OCI-LY3 (cell line): ENCODE data around the gene PCGF6.

Experiments
- H2AFZ ChIP-seq: fragments of 200-600, 300-600 bp; shearing (Covaris generic); 2 replicates; pipeline ENCODE4 v1.6.0; 2014; ENCODE audit warnings: antibody characterized with exemption, low read depth, low read length
- H3K27ac ChIP-seq: fragments of 200-600, 300-600 bp; sonication (generic); 2 replicates; pipeline ENCODE4 v1.5.1; 2014; ENCODE audit warnings: mild to moderate bottlenecking, low read length, moderate library complexity, mixed read lengths
- H3K27me3 ChIP-seq: fragments of 200-600, 300-600 bp; sonication (generic); 2 replicates; pipeline ENCODE4 v1.6.1; 2014; ENCODE audit warnings: low read depth, low read length, mixed read lengths
- H3K36me3 ChIP-seq: fragments of 200-600, 300-600 bp; sonication (generic); replicated peaks from 2 replicates; pipeline ENCODE3; 2014; ENCODE audit warnings: low read depth, low read length, mixed read lengths
- H3K4me1 ChIP-seq: fragments of 300-600, 200-600 bp; sonication (generic); 2 replicates; pipeline ENCODE4 v1.6.1; 2014; ENCODE audit warnings: low read length, mixed read lengths
- H3K4me2 ChIP-seq: fragments of 200-600, 300-600 bp; sonication (generic); 2 replicates; pipeline ENCODE4 v1.6.1; 2014; ENCODE audit warnings: low read length, mixed read lengths
- H3K4me3 ChIP-seq: fragments of 300-600, 200-600 bp; sonication (generic); 2 replicates; pipeline ENCODE4 v1.5.1; 2014; ENCODE audit warnings: antibody characterized with exemption, mild to moderate bottlenecking, low read length, moderate library complexity
- H3K79me2 ChIP-seq: fragments of 300-600, 200-600 bp; shearing (Covaris generic); 2 replicates; pipeline ENCODE4 v1.6.1; 2014; ENCODE audit warnings: mild to moderate bottlenecking, low read length, mixed read lengths
- H3K9ac ChIP-seq: fragments of 300-600, 200-600 bp; shearing (Covaris generic); 2 replicates; pipeline ENCODE4 v1.6.0; 2014; ENCODE audit warnings: mild to moderate bottlenecking, low read length, moderate library complexity
- H3K9me3 ChIP-seq: fragments of 200-600, 300-600 bp; shearing (Covaris generic); 2 replicates; pipeline ENCODE4 v1.6.1; 2014; ENCODE audit warnings: low read length, mixed read lengths; ENCODE audit not compliant: insufficient read depth
- H4K20me1 ChIP-seq: fragments of 200-600, 300-600 bp; sonication (generic); 2 replicates; pipeline ENCODE4 v1.6.1; 2016; ENCODE audit warnings: low read length, mixed read lengths; ENCODE audit not compliant: insufficient read depth
- EZH2phosphoT487 ChIP-seq: fragments of 200-600 bp; shearing (Covaris generic); IDR thresholded peaks from 2 replicates; pipeline ENCODE4 v1.6.1; 2018; ENCODE audit warnings: antibody characterized with exemption, mixed run types, low read depth
- TF ChIP-seq, protein P1 (sequence below): fragments of 200-600, 300-600 bp; sonication (generic); IDR thresholded peaks from 2 replicates; pipeline ENCODE4 v1.5.1; 2014; ENCODE audit warnings: antibody characterized with exemption, low read length, low read depth

PCGF6 gene

DNA sequence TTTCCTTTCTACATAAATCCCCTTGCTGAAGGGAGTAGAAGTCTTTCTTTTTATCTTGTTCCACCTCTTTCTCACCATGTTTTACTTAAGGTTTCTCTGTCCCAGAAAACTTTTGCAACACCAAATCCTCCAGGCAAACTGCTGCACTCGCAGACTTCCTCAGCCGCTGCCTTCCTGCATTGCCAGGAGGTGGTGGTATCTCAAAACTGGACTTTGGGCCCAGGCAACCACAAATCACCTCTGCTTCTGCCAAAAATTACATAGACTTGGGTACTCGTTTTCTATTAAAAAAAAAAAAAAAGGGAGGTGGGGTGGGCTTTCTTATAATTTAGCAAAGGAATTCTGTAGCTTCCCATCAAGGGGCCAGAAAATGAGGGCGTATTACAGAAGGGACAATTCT, 59.4 kb downstream of the PCGF6 start:
- Histone ChIP-seq H3K27me3 (peaks cover 4% of the 10 kb centered on the region; the same call in 1 of the 2 replicates), H3K4me3 (no peak overlapping the region), H3K36me3 (no peaks in the 10 kb centered on the region), H3K4me1 (no peaks in the 10 kb centered on the region), H3K4me2 (no peak overlapping the region), H4K20me1 (no peaks in the 10 kb centered on the region), H3K9ac (no peak overlapping the region), H3K79me2 (no peaks in the 10 kb centered on the region), H3K9me3 (no peaks in the 10 kb centered on the region), H3K27ac (no peak overlapping the region), H2AFZ (no peak overlapping the region)
- TF ChIP-seq, protein P1, sequence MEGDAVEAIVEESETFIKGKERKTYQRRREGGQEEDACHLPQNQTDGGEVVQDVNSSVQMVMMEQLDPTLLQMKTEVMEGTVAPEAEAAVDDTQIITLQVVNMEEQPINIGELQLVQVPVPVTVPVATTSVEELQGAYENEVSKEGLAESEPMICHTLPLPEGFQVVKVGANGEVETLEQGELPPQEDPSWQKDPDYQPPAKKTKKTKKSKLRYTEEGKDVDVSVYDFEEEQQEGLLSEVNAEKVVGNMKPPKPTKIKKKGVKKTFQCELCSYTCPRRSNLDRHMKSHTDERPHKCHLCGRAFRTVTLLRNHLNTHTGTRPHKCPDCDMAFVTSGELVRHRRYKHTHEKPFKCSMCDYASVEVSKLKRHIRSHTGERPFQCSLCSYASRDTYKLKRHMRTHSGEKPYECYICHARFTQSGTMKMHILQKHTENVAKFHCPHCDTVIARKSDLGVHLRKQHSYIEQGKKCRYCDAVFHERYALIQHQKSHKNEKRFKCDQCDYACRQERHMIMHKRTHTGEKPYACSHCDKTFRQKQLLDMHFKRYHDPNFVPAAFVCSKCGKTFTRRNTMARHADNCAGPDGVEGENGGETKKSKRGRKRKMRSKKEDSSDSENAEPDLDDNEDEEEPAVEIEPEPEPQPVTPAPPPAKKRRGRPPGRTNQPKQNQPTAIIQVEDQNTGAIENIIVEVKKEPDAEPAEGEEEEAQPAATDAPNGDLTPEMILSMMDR: no peak
- no peak for TF ChIP-seq EZH2phosphoT487

DNA sequence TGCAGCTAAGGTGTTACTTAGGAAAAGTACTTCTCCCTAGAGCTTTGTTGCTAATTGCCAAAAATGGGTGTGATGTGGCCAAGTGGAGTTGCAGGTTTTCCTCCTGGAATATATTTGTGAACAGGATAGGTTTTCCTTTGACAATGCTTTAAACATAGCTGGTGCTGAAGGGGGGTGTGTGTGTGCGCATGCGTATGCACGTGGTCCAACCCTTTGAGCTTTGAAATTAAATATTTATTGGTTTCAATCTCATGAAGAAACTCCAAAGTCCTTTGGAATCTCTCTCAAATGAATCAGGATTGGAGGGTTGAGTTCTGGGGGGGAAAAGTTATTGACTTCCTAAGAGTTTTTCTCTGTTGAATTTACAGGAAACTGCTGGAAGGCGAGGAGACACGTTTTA, 62.9 kb downstream of the PCGF6 start:
- Histone ChIP-seq H3K27ac (no peak overlapping the region), H3K9ac (no peak overlapping the region), H3K36me3 (no peaks in the 10 kb centered on the region), H3K79me2 (no peaks in the 10 kb centered on the region), H2AFZ (no peak overlapping the region), H4K20me1 (no peaks in the 10 kb centered on the region), H3K27me3 (peaks cover 4% of the 10 kb centered on the region; the same call in 1 of the 2 replicates), H3K4me1 (no peaks in the 10 kb centered on the region), H3K4me2 (no peak overlapping the region), H3K9me3 (no peaks in the 10 kb centered on the region), H3K4me3 (no peak overlapping the region)
- no peak for TF ChIP-seq EZH2phosphoT487
- TF ChIP-seq, protein P1: no peak

DNA sequence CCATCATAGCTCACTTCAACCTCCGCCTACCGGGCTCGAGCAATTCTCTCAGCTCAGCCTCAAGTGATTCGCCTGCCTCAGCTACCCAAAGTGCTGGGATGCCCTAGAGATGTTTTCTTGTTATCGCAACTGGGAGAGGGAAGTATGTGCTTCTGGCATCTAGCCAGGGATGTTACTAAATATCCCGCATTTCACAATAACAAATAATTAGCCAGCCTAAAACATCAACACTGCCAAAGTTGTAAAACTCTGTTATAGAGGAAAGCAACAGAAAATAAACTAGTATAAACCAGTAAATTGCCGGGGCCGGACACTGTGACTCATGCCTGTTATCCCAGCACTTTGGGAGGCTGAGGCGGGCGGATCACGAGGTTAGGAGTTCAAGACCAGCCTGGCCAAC, 66.8 kb downstream of the PCGF6 start:
- H3K27me3 ChIP-seq: peaks cover 4% of the 10 kb centered on the region; the same call in 1 of the 2 replicates
- no peaks in the 10 kb centered on the region for H4K20me1 ChIP-seq
- no peaks in the 10 kb centered on the region for H3K9me3 ChIP-seq
- no peaks in the 10 kb centered on the region for H3K79me2 ChIP-seq
- H3K4me1 ChIP-seq: no peaks in the 10 kb centered on the region
- TF ChIP-seq, protein P1: no peak
- no peak for TF ChIP-seq EZH2phosphoT487
- no peaks in the 10 kb centered on the region for H3K36me3 ChIP-seq
- no peak overlapping the region for H3K9ac ChIP-seq
- no peak overlapping the region for H3K27ac ChIP-seq
- no peak overlapping the region for H3K4me2 ChIP-seq
- H3K4me3 ChIP-seq: no peak overlapping the region
- no peak overlapping the region for H2AFZ ChIP-seq

DNA sequence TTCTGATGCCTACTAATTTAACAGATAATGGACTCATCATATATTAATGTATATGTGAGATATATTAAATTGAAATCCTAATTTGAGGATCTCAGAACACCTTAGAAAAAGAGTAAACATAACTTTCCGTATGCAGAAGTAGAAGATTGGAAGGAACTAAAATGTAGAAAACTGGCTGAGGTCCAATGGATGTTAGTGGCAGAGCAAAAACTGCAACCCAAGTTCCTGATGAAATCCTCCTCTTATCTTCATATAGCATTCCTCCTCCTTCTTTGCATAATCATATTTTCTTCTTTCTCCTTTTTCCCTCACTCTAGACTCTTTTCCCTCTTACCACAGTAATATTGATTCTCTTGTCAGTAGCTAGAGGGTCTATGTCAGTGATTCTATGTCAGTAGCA, 68.0 kb downstream of the PCGF6 start:
- Histone ChIP-seq H3K4me3 (no peak overlapping the region), H3K4me1 (no peaks in the 10 kb centered on the region), H3K27ac (no peak overlapping the region), H3K79me2 (no peaks in the 10 kb centered on the region), H2AFZ (no peak overlapping the region), H3K9ac (no peak overlapping the region), H3K9me3 (no peaks in the 10 kb centered on the region), H4K20me1 (no peaks in the 10 kb centered on the region), H3K27me3 (peaks cover under 1% of the 10 kb centered on the region; the same call in 1 of the 2 replicates), H3K36me3 (no peaks in the 10 kb centered on the region), H3K4me2 (no peak overlapping the region)
- TF ChIP-seq EZH2phosphoT487: no peak
- TF ChIP-seq, protein P1: no peak
